Kidney glomerular epithelial cell (primary cell): ENCODE results near the gene CACNA1D.

ENCODE experiments used
- DNase-seq: peaks from one replicate; lab custom pipeline; 2025; lab: John Stamatoyannopoulos, UW

CACNA1D gene

DNA sequence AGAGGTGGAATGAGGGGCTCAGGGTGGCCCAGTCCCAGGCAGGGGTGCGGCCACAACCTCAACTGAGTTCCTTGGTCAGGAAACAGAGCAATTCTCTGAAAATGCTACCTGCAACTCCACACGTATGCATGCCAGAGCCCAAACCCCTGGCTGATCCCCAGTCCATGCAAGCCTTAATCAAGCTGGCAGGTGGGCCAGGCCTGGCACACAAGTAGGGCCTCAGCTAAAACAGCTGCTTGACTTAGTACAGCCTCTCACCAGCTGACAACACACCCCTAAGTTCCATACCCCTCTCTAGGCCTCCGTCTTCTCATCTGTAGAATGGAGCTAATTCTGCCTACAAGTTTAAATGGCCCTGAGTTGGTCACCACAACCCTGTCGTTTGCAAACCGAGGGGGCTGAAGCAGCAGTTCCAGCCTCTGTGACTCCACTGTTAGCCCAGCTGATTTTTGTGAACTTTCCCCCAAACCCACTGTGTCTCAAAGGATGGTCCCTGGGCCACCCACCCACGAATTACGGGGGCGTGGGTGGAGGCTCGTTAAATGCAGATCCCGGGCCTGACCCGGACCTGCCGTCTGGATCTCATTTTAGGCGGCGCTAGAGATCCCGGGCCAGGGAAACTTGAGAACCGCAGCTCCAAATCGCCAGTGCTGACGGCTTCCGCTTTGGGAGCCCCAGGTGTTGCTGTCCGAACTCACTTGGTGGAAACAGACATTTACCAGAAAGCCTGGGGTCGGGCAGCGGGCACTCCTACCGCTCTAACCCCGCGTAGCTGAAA lies 350.9 kb downstream of the CACNA1D start:
- DNase-seq: peak; percentile 19

- no peak for DNase-seq
These were observed 351.4 kb downstream of the CACNA1D start for GRCh38 chr3:53845881-53846133.

- no peak for DNase-seq
These were observed 351.9 kb downstream of the CACNA1D start, which contains the start of the genes CHDH and IL17RB for GRCh38 chr3:53846134-53846850. TSS of gene CHDH (minus strand) at chr3:53846419. CDS start at chr3:53824008, 22,411 bp downstream. TSS of gene IL17RB (plus strand) at chr3:53846568. CDS start at chr3:53846589, 21 bp downstream.

- no peak for DNase-seq
These were observed 352.4 kb downstream of the CACNA1D start for GRCh38 chr3:53846851-53847155.

DNA sequence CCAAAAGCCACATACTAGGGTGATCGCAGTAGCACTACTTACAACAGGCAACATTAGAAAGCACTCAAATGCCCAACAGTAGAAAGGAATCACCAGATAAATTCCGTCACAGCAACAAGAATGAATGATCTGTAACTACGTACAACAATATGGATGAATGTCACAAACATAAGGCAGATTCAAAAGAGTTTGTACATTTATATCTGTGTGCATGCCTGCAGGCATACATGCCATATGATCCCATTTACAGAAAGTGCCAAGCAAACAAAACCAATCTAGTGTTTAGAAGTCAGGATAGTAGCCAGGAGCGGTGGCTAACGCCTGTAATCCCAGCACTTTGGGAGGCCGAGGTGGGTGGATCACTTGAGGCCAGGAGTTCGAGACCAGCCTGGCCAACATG lies 355.5 kb downstream of the CACNA1D start:
- DNase-seq: no peak

DNA sequence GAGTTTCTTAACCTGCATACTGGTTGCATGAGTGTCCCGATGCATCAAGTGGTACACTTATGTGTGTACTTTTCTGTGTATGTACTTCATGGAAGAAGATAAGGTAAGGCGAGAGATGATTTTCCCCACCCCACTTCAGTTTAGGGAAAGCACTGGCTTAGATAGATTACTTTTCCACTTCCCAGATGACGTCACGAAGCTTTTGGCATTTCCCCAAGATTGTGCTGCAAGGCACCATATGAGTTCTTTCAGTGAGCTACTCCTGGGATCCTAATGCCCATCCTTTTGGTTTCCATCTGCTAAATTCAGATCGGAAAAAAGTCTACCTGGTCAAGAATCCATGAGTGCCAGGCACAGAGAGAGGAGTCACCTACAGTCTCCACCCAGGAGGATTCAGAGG lies 356.5 kb downstream of the CACNA1D start:
- DNase-seq: no peak

- DNase-seq: no peak
These were observed 362.6 kb downstream of the CACNA1D start for GRCh38 chr3:53856964-53857363.

DNA sequence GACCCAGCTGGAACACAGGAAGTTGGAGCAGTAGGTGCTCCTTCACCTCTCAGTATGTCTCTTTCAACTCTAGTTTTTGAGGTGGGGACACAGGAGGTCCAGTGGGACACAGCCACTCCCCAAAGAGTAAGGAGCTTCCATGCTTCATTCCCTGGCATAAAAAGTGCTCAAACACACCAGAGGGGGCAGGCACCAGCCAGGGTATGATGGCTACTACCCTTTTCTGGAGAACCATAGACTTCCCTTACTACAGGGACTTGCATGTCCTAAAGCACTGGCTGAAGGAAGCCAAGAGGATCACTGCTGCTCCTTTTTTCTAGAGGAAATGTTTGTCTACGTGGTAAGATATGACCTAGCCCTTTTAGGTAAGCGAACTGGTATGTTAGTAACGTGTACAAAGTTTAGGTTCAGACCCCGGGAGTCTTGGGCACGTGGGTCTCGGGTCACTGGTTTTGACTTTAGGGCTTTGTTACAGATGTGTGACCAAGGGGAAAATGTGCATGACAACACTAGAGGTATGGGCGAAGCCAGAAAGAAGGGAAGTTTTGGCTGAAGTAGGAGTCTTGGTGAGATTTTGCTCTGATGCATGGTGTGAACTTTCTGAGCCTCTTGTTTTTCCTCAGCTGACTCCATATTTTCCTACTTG lies 363.8 kb downstream of the CACNA1D start:
- DNase-seq: no peak

GRCh38 chr3:53859178-53859577 lies 364.8 kb downstream of the CACNA1D start:
- no peak for DNase-seq

GRCh38 chr3:53860196-53860595 lies 365.8 kb downstream of the CACNA1D start:
- no peak for DNase-seq

GRCh38 chr3:53862241-53862640 lies 367.8 kb downstream of the CACNA1D start:
- DNase-seq: peak; percentile 52

- no peak for DNase-seq
These were observed 368.7 kb downstream of the CACNA1D start for GRCh38 chr3:53863145-53863544.
